ENCODE measurements around the gene AP4B1. TPM values are rescaled to one million over a fixed set of nuclear protein-coding genes. Genes with fewer than 3 reads are reported as not detected.
A peak's percentile ranks its signal among the peaks of the same experiment; 100 is the strongest.

AP4B1 gene
- total and polyA plus RNA-seq, 3 experiments from 2014 or later = 12.1 to 36.2 (median 33.7) TPM

DNA sequence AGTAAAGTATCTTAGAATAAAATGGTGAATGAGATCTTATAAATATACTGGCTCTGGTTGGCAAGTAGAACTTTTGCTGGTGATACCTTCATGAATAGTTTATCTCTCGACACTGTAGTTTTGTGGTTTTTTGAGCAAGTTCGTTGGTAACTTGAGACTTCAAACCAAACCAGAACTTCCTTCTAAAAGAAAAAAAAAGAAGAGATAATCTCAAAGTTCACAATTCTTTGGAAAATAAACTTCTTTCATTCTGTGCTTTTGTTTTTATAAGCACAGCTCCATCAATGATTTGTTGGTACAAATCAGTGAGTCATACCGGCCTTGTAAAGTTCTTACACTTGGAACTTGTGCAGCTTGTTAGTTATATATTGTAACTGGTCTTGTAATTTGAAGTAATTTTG is 26.9 kb upstream of the AP4B1 start:
- Mint-ChIP-seq H3K4me3 (peak overlapping the region; percentile 90 to 100 (median 95)), H3K27ac (peak overlapping the region; percentile 97 to 99 (median 99)), H3K27me3 (peaks cover 0 to 12% of the 10 kb centered on the region in 2 donors), H3K9me3 (no peaks in the 10 kb centered on the region), H3K4me1 (peaks cover 66 to 82% (median 77%) of the 10 kb centered on the region in 3 donors), H3K36me3 (peaks cover 2 to 40% (median 3%) of the 10 kb centered on the region in 3 donors)
- peak overlapping the region; percentile 99 for H3K27ac ChIP-seq (ENCODE audit: low read depth, low read length)
- peaks cover 62% of the 10 kb centered on the region for H3K4me1 ChIP-seq (ENCODE audit: insufficient read depth, low read length)
- no peaks in the 10 kb centered on the region for H3K36me3 ChIP-seq (ENCODE audit: insufficient read depth, low read length)
- ChIA-PET POLR2A (interaction anchor here (0.7 to 4.3 kb wide), 7 partner anchors 9 to 120 kb away, joined by 3 to 95 read pairs (median 27); partner anchors contain the start of genes AP4B1, DCLRE1B and RSBN1), CTCF (interaction anchor here (1.4 to 9.7 kb wide), 9 partner anchors 8 to 96 kb away, joined by 3 to 95 read pairs (median 18); partner anchors contain the start of genes AP4B1 and DCLRE1B)
- no peaks in the 10 kb centered on the region for H3K9me3 ChIP-seq (ENCODE audit: low read length)
- DNase-seq = peak in 2 of 5 donors; percentile 58 to 78
- peak overlapping the region; percentile 89 for H3K4me3 ChIP-seq (ENCODE audit: low read length)
- no peaks in the 10 kb centered on the region for H3K27me3 ChIP-seq (ENCODE audit: insufficient read depth, low read length, poor library complexity, severe bottlenecking)

GRCh38 chr1:113930499-113931161 is 26.0 kb upstream of the AP4B1 start:
- CTCF ChIA-PET = interaction anchor here (0.8 to 9.7 kb wide), 15 partner anchors 9 to 352 kb away, joined by 3 to 95 read pairs (median 5); partner anchors contain the start of genes AP4B1, DCLRE1B and RSBN1
- Histone ChIP-seq H3K9me3 (ENCODE audit: low read length) (no peaks in the 10 kb centered on the region), H3K4me3 (ENCODE audit: low read length) (peak overlapping the region; percentile 89), H3K27ac (ENCODE audit: low read depth, low read length) (peak overlapping the region; percentile 99), H3K4me1 (ENCODE audit: insufficient read depth, low read length) (peaks cover 54% of the 10 kb centered on the region), H3K36me3 (ENCODE audit: insufficient read depth, low read length) (no peaks in the 10 kb centered on the region), H3K27me3 (ENCODE audit: insufficient read depth, low read length, poor library complexity, severe bottlenecking) (no peaks in the 10 kb centered on the region)
- DNase-seq = peak; percentile 61 to 91 (median 88)
- peak overlapping the region; percentile 97 to 99 (median 99) for H3K27ac Mint-ChIP-seq
- H3K4me3 Mint-ChIP-seq = peak overlapping the region; percentile 90 to 100 (median 95)
- POLR2A ChIA-PET = interaction anchor here (0.6 to 4.3 kb wide), 14 partner anchors 10 to 173 kb away, joined by 3 to 95 read pairs (median 5); partner anchors contain the start of genes AP4B1, DCLRE1B, PHTF1 and RSBN1
- H3K27me3 Mint-ChIP-seq = peaks cover 0 to 12% of the 10 kb centered on the region in 2 donors
- H3K36me3 Mint-ChIP-seq = peaks cover 2 to 37% (median 3%) of the 10 kb centered on the region in 3 donors
- H3K4me1 Mint-ChIP-seq = peaks cover 61 to 73% (median 69%) of the 10 kb centered on the region in 3 donors
- H3K9me3 Mint-ChIP-seq = no peaks in the 10 kb centered on the region

DNA sequence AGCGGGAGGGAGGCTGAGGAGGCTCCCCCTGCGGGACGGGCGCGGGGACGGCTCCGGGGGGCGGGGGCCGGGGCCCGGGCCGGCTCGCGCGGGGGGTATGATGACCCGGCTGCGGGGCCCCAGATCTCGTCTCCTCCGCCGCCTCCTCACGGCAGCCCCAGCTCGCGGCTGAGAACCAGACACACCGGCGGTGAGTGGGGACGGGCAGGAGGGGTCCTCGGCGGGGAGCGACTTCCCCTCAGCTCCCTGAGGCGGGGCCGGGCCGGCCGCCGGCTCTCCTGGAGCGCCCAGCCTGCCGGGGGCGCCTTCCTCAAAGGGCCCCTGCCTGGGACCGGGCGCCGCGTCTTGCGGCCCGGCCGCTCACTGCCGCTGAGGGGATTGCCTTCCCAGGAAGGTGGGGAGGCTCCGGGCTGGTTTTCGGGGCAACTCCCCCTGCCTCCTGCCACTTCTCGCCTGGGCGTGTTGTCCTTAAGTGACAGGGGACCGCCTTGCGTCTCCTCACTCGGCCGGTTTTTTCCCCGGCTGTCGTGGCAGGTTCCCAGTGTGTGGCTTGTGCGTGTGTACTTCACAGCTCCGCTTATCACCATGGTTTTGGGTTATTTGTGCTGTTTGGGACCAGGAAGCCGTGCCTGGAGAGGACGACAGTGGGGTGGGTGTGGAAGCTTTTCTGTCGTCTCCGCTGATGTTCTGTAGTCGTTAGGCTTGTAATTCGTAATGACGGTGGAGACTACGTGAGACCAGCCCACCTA is 25.3 kb upstream of the AP4B1 start:
- H3K36me3 ChIP-seq (ENCODE audit: insufficient read depth, low read length) = no peaks in the 10 kb centered on the region
- Mint-ChIP-seq H3K27ac (peak overlapping the region; percentile 97 to 99 (median 99)), H3K27me3 (peaks cover 0 to 12% of the 10 kb centered on the region in 2 donors), H3K4me1 (peaks cover 55 to 66% (median 62%) of the 10 kb centered on the region in 3 donors), H3K4me3 (peak overlapping the region; percentile 90 to 100 (median 95)), H3K9me3 (no peaks in the 10 kb centered on the region), H3K36me3 (peaks cover 2 to 31% (median 3%) of the 10 kb centered on the region in 3 donors)
- H3K4me3 ChIP-seq (ENCODE audit: low read length) = peak overlapping the region; percentile 89
- H3K27ac ChIP-seq (ENCODE audit: low read depth, low read length) = peak overlapping the region; percentile 99
- H3K4me1 ChIP-seq (ENCODE audit: insufficient read depth, low read length) = peaks cover 48% of the 10 kb centered on the region
- ChIA-PET POLR2A (interaction anchor here (0.6 to 4.3 kb wide), 19 partner anchors 11 to 581 kb away, joined by 3 to 95 read pairs (median 5); partner anchors contain the start of genes AP4B1, DCLRE1B, PHTF1 and RSBN1), CTCF (interaction anchor here (0.8 to 9.7 kb wide), 19 partner anchors 10 to 353 kb away, joined by 3 to 95 read pairs (median 5); partner anchors contain the start of genes AP4B1, DCLRE1B and RSBN1)
- DNase-seq = peak; percentile 64 to 90 (median 86)
- H3K9me3 ChIP-seq (ENCODE audit: low read length) = no peaks in the 10 kb centered on the region
- no peaks in the 10 kb centered on the region for H3K27me3 ChIP-seq (ENCODE audit: insufficient read depth, low read length, poor library complexity, severe bottlenecking)

DNA sequence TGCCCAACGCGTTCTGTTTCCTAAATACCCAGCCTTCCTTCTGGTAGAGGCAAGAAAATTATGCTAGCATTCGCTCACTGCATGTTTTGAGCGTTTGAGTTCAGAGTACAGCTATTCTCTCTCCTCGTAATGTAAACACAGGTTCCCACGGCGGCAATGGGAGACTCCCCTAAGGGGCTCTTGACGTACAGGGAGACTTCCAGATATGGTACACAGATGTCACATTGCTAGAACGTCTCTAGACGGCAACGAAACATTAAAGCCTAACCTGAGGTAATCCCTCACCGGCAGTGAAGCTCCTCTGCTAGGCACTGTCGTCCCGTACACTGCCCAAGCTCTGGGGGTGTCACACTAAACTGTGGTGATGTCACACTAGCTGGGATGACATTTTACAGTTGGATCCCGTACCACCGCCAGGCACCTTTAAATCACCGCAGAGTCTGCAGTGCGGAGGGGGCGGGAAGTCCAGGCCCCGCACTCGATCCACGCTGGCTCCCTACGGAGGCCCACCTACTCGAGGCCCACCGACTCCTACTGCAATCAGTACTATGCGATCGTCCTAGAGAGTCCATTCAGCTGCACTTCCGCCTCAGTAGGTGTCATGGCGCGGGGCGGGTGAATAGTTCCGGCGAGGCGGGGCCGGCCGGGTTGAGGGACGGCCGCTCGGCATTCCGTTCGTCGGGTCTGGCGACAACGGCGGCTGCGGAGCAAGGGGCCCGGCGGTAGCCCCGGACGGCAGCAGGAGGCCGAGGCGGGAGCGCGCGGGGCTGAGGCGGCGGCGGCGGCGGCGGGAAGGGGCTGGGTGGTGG is 24.5 kb upstream of the AP4B1 start, which contains the start of gene HIPK1:
TSS of gene HIPK1 (plus strand) at position 384 of the 809 bp plus-strand sequence.
- peak; percentile 87 to 94 (median 90) for DNase-seq
- peak within 1 kb of the TSS; percentile 92 for H3K4me3 ChIP-seq (ENCODE audit: low read length)
- peak within 1 kb of the TSS; percentile 98 to 100 (median 100) for H3K27ac Mint-ChIP-seq
- H3K27me3 Mint-ChIP-seq = peaks cover 0 to 12% of the 10 kb centered on the region in 2 donors
- H3K4me1 ChIP-seq (ENCODE audit: insufficient read depth, low read length) = peaks cover 40% of the 10 kb centered on the region
- ChIA-PET CTCF (interaction anchor here (0.7 to 9.7 kb wide), 14 partner anchors 11 to 354 kb away, joined by 3 to 95 read pairs (median 6); partner anchors contain the start of genes AP4B1, DCLRE1B, PHTF1 and RSBN1), POLR2A (interaction anchor here (0.6 to 4.3 kb wide), 14 partner anchors 11 to 582 kb away, joined by 3 to 95 read pairs (median 6); partner anchors contain the start of genes AP4B1, DCLRE1B, RSBN1 and TRIM33)
- no peaks in the 10 kb centered on the region for H3K9me3 Mint-ChIP-seq
- H3K27ac ChIP-seq (ENCODE audit: low read depth, low read length) = peak within 1 kb of the TSS; percentile 99
- peaks cover 2 to 28% (median 3%) of the 10 kb centered on the region in 3 donors for H3K36me3 Mint-ChIP-seq
- H3K4me3 Mint-ChIP-seq = peak within 1 kb of the TSS; percentile 94 to 100 (median 99)
- H3K4me1 Mint-ChIP-seq = peaks cover 51 to 58% (median 55%) of the 10 kb centered on the region in 3 donors
- H3K36me3 ChIP-seq (ENCODE audit: insufficient read depth, low read length) = no peaks in the 10 kb centered on the region
- H3K9me3 ChIP-seq (ENCODE audit: low read length) = no peaks in the 10 kb centered on the region
- H3K27me3 ChIP-seq (ENCODE audit: insufficient read depth, low read length, poor library complexity, severe bottlenecking) = no peaks in the 10 kb centered on the region

DNA sequence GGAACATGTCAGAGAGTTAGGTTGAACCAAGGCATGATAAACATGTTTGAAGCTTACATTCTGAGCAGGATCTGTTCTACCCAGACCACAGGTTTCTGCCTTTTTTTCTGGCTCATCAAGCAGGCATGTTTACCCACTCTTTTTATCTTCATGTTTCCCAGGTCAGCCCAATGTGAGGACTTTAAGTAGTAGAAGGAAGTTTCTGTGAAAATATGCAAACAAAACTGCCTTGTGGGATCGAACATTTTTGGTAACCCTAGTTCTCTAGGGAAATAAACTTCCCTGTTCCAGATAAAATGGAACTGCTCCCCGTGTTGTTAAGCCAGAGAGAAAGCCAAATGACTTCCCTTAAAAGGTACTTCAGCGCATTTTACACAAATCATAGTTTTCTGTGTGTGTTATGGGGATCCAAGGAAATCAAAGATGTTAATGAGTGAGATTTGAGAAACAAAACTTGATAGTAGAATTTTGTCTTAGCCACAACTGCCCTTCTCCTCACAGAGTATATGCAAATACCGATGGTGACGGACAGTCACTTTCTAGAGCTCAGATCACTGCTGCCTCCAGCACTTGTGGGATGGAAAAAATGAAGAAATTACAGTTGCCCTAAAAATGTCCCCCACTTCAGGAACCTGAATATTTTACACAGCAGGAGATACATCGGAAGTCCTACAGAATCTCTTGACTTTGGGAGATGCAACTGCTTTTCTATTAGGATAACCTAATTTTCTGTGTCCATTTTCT is 23.8 kb upstream of the AP4B1 start:
- Mint-ChIP-seq H3K4me3 (peak overlapping the region; percentile 94 to 100 (median 99)), H3K36me3 (peaks cover 0 to 22% (median 2%) of the 10 kb centered on the region in 3 donors), H3K9me3 (no peaks in the 10 kb centered on the region), H3K27ac (peak overlapping the region; percentile 98 to 100 (median 100)), H3K27me3 (peaks cover 0 to 12% of the 10 kb centered on the region in 2 donors), H3K4me1 (peaks cover 44 to 51% (median 47%) of the 10 kb centered on the region in 3 donors)
- Histone ChIP-seq H3K4me3 (ENCODE audit: low read length) (peak overlapping the region; percentile 92), H3K9me3 (ENCODE audit: low read length) (no peaks in the 10 kb centered on the region), H3K27me3 (ENCODE audit: insufficient read depth, low read length, poor library complexity, severe bottlenecking) (no peaks in the 10 kb centered on the region), H3K27ac (ENCODE audit: low read depth, low read length) (peak overlapping the region; percentile 99), H3K4me1 (ENCODE audit: insufficient read depth, low read length) (peaks cover 32% of the 10 kb centered on the region), H3K36me3 (ENCODE audit: insufficient read depth, low read length) (no peaks in the 10 kb centered on the region)
- no peak for DNase-seq
- ChIA-PET CTCF (interaction anchor here (0.7 to 9.7 kb wide), 12 partner anchors 10 to 170 kb away, joined by 3 to 95 read pairs (median 8); partner anchors contain the start of genes AP4B1, DCLRE1B, PHTF1 and RSBN1), POLR2A (interaction anchor here (0.8 to 4.3 kb wide), 8 partner anchors 12 to 413 kb away, joined by 3 to 95 read pairs (median 18); partner anchors contain the start of genes AP4B1, DCLRE1B and RSBN1)

DNA sequence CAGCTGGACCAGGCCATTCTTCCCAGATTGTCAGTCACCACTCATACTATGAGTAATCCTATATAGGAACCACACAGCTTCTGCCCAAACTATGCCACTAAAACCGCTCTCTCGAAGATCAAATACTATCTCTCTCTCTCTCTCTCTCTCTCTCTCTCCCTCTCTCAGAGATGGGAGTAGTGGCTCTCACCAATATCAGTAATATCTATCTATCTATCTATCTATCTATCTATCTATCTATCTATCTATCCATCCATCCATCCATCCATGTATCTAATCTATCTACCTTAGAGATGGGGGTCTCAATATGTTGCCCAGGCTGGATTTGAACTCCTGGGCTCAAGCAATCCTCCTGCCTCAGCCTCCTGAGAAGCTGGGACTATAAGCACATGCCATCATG is 19.9 kb upstream of the AP4B1 start:
- H3K27ac ChIP-seq (ENCODE audit: low read depth, low read length) = no peak overlapping the region
- H3K27me3 Mint-ChIP-seq = peaks cover 4 to 6% of the 10 kb centered on the region in 2 donors
- H3K4me3 ChIP-seq (ENCODE audit: low read length) = no peak overlapping the region
- ChIA-PET POLR2A (interaction anchor here (0.8 kb wide), 1 partner anchor 54 kb away, joined by 4 read pairs; no protein-coding TSS in a partner anchor), CTCF (no interaction called here)
- no peaks in the 10 kb centered on the region for H3K27me3 ChIP-seq (ENCODE audit: insufficient read depth, low read length, poor library complexity, severe bottlenecking)
- H3K36me3 Mint-ChIP-seq = peaks cover 0 to 7% (median 0%) of the 10 kb centered on the region in 3 donors
- no peak overlapping the region for H3K4me3 Mint-ChIP-seq
- H3K36me3 ChIP-seq (ENCODE audit: insufficient read depth, low read length) = no peaks in the 10 kb centered on the region
- H3K9me3 ChIP-seq (ENCODE audit: low read length) = no peaks in the 10 kb centered on the region
- peaks cover 14 to 18% (median 15%) of the 10 kb centered on the region in 3 donors for H3K4me1 Mint-ChIP-seq
- H3K9me3 Mint-ChIP-seq = no peaks in the 10 kb centered on the region
- peak overlapping the region in 2 of 8 donors; percentile 10 to 43 for H3K27ac Mint-ChIP-seq
- peaks cover 9% of the 10 kb centered on the region for H3K4me1 ChIP-seq (ENCODE audit: insufficient read depth, low read length)
- no peak for DNase-seq
